ENCODE measurements around the gene TMPRSS9.
A peak's percentile ranks its signal among the peaks of the same experiment; 100 is the strongest.
"Not testable (repeated sequence)": the region's sequence is repeated elsewhere in the genome, so short reads cannot be mapped to it uniquely, and the experiment has no call there.

TMPRSS9 gene

GRCh38 chr19:2343289-2343982, 16.6 kb upstream of the TMPRSS9 start:
- DNase-seq: no peak

GRCh38 chr19:2344381-2344870, 15.6 kb upstream of the TMPRSS9 start:
- no peak for DNase-seq

- DNase-seq: no peak
Observed at GRCh38 chr19:2345076-2345475, 15.0 kb upstream of the TMPRSS9 start.

GRCh38 chr19:2345794-2346663, 14.0 kb upstream of the TMPRSS9 start:
- peak; percentile 34 for DNase-seq

GRCh38 chr19:2349818-2350217, 10.2 kb upstream of the TMPRSS9 start:
- not testable (repeated sequence) for DNase-seq

- DNase-seq: no peak
Observed at GRCh38 chr19:2350656-2351055, 9.4 kb upstream of the TMPRSS9 start.

- no peak for DNase-seq
Observed at GRCh38 chr19:2351591-2351990, 8.5 kb upstream of the TMPRSS9 start.

GRCh38 chr19:2352121-2352520, 7.9 kb upstream of the TMPRSS9 start:
- no peak for DNase-seq

GRCh38 chr19:2353159-2353886, 6.7 kb upstream of the TMPRSS9 start:
- DNase-seq: no peak

- no peak for DNase-seq
Observed at GRCh38 chr19:2353887-2354592, 6.0 kb upstream of the TMPRSS9 start.

- DNase-seq: no peak
Observed at GRCh38 chr19:2354670-2355069, 5.4 kb upstream of the TMPRSS9 start.

GRCh38 chr19:2355168-2356035, 4.7 kb upstream of the TMPRSS9 start:
- no peak for DNase-seq

- no peak for DNase-seq
Observed at GRCh38 chr19:2356036-2356646, 3.9 kb upstream of the TMPRSS9 start.

- DNase-seq: no peak
Observed at GRCh38 chr19:2357279-2358206, 2.5 kb upstream of the TMPRSS9 start.

- no peak for DNase-seq
Observed at GRCh38 chr19:2358548-2359173, 1.4 kb upstream of the TMPRSS9 start.

GRCh38 chr19:2360833-2361232, 768 bp downstream of the TMPRSS9 start:
- no peak for DNase-seq

- peak; percentile 53 for DNase-seq
Observed at GRCh38 chr19:2361246-2362045, 1.4 kb downstream of the TMPRSS9 start.

All from NCI-H345 (cell line).